PC-3 (cell line): ENCODE measurements around the gene GABPA. TPM values are rescaled to one million over a fixed set of nuclear protein-coding genes. Genes with fewer than 3 reads are reported as not detected.
A peak's percentile ranks its signal among the peaks of the same experiment; 100 is the strongest.
"Not testable (repeated sequence)": the region's sequence is repeated elsewhere in the genome, so short reads cannot be mapped to it uniquely, and the experiment has no call there.

Source experiments
- ATAC-seq: fragments of 200-7000 bp; cut with Tn5 transposase; 2 replicates; pipeline ENCODE4 v1.9.1; 2020; ENCODE audit warnings: mild to moderate bottlenecking, moderate library complexity
- BruUV-seq: library from RNA; stranded (reverse); fragments of 400-500 nt; replicated peaks from 2 replicates; lab custom pipeline; 2021; lab: Mats Ljungman, UMichigan
- CTCF ChIA-PET: fragments of 300-600 bp; sonication (Branson Sonifier 250); formaldehyde crosslinking; loops from one replicate; lab custom pipeline; 2022; ENCODE audit warnings: antibody characterized with exemption; lab: Charles Lee
- POLR2A ChIA-PET: fragments of 300-600 bp; sonication (Branson Sonifier 250); formaldehyde crosslinking; loops from one replicate; lab custom pipeline; 2022; ENCODE audit warnings: antibody characterized with exemption; ENCODE audit not compliant: unreplicated experiment; lab: Charles Lee
- DNase-seq: peaks from one replicate; pipeline ENCODE4 v3.0.0-alpha.2; 2015
- H2AFZ ChIP-seq: fragments of 300-600 bp; sonication (generic); 2 replicates; pipeline ENCODE4 v1.6.0; 2016; ENCODE audit warnings: antibody characterized with exemption, low read length
- H3F3A ChIP-seq: fragments of 300-600 bp; sonication (generic); one replicate; pipeline ENCODE4 v1.6.0; 2017; ENCODE audit warnings: antibody characterized with exemption, low read length, control low read depth, mild to moderate bottlenecking; ENCODE audit not compliant: unreplicated experiment
- H3K27ac ChIP-seq: fragments of 300-600 bp; sonication (generic); 2 replicates; pipeline ENCODE4 v1.5.1; 2016; ENCODE audit warnings: mild to moderate bottlenecking, low read length
- H3K27me3 ChIP-seq: fragments of 300-600 bp; sonication (generic); 2 replicates; pipeline ENCODE4 v1.6.1; 2016; ENCODE audit warnings: low read length, mixed read lengths
- H3K36me3 ChIP-seq: fragments of 300-600 bp; sonication (generic); 2 replicates; pipeline ENCODE4 v1.6.1; 2016; ENCODE audit warnings: low read depth, mixed run types, low read length, mixed read lengths
- H3K4me1 ChIP-seq: fragments of 300-600 bp; sonication (generic); 2 replicates; pipeline ENCODE4 v1.5.1; 2016; ENCODE audit warnings: low read length; ENCODE audit not compliant: insufficient read depth
- H3K4me2 ChIP-seq: fragments of 300-600 bp; sonication (generic); 2 replicates; pipeline ENCODE4 v1.6.0; 2016; ENCODE audit warnings: low read length
- H3K4me3 ChIP-seq: fragments of 300-600 bp; sonication (generic); 2 replicates; pipeline ENCODE4 v1.5.1; 2016; ENCODE audit warnings: mild to moderate bottlenecking, low read length, mixed read lengths
- H3K79me2 ChIP-seq: fragments of 300-600 bp; sonication (generic); 2 replicates; pipeline ENCODE4 v1.6.1; 2017; ENCODE audit warnings: low read length, mixed read lengths
- H3K9ac ChIP-seq: fragments of 300-600 bp; sonication (generic); 2 replicates; pipeline ENCODE4 v1.6.0; 2016; ENCODE audit warnings: mild to moderate bottlenecking, low read length
- H3K9me2 ChIP-seq: fragments of 300-600 bp; sonication (generic); replicated peaks from 2 replicates; pipeline ENCODE4 v1.6.1; 2016; ENCODE audit warnings: mixed run types, low read length, mixed read lengths
- H3K9me3 ChIP-seq: fragments of 300-600 bp; sonication (generic); 2 replicates; pipeline ENCODE4 v1.6.1; 2016; ENCODE audit warnings: low read length, mixed read lengths
- H4K20me1 ChIP-seq: fragments of 300-600 bp; sonication (generic); 2 replicates; pipeline ENCODE4 v1.6.1; 2016; ENCODE audit warnings: low read length, mixed read lengths
- EZH2 ChIP-seq: fragments of 300-600 bp; sonication (generic); IDR thresholded peaks from one replicate; pipeline ENCODE4 v1.6.1; 2017; ENCODE audit warnings: antibody characterized with exemption, mild to moderate bottlenecking, low read length; ENCODE audit not compliant: unreplicated experiment
- EZH2phosphoT487 ChIP-seq: fragments of 300-600 bp; sonication (generic); IDR thresholded peaks from 2 replicates; pipeline ENCODE4 v1.6.1; 2018; ENCODE audit warnings: mild to moderate bottlenecking, antibody characterized with exemption, low read length, borderline replicate concordance
- intact Hi-C: fragments of 100-400 bp; cut with micrococcal nuclease; formaldehyde crosslinking; loops from 2 replicates; pipeline ENCODE4 v1.9.0; 2023
- total RNA-seq: library from RNA; depleted of rRNA; stranded (reverse); fragments of >200 nt; gene quantifications from 2 replicates; pipeline ENCODE4 v1.2.3, GENCODE V29; 2014
- TF ChIP-seq, protein P1 (sequence below): fragments of 300-600 bp; sonication (generic); conservative IDR thresholded peaks from 2 replicates; pipeline ENCODE4 v1.5.1; 2017; ENCODE audit warnings: antibody characterized with exemption, low read depth, mild to moderate bottlenecking, low read length

The GABPA gene
- total RNA-seq, 1 experiment from 2014 or later = 19.0 TPM

DNA sequence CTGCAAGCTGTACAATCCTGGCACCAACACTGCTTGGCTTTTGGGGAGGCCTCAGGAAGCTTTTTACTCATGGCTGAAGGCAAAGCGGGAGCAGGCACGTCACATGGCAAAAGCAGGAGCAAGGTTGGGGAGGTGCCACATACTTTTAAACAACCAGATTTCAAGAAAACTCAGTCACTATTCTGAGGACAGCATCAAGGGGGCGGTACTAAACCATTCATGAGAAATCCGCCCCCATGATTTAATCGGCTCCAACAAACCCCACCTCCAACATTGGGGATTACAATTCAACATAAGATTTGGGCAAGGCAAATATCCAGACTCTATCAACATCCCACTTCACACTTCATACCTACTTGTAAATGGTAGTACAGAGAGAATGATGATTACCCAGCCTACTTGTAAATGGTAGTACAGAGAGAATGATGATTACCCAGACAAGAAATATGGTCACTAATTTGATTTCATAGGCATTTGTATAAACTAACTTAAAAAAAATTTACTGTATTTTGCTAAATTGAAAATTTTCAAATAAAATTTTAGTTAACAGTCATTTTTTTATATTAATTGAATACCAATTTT lies 25.0 kb upstream of the GABPA start:
- CTCF ChIA-PET = no interaction called here
- Histone ChIP-seq H3K27me3 (no peaks in the 10 kb centered on the region), H3K4me1 (no peaks in the 10 kb centered on the region), H3K27ac (no peak overlapping the region), H4K20me1 (no peaks in the 10 kb centered on the region), H3K4me3 (no peak overlapping the region), H3K36me3 (no peaks in the 10 kb centered on the region), H3K79me2 (no peaks in the 10 kb centered on the region), H2AFZ (no peak overlapping the region), H3K9ac (no peak overlapping the region), H3K4me2 (no peak overlapping the region), H3K9me3 (no peaks in the 10 kb centered on the region), H3F3A (no peaks in the 10 kb centered on the region), H3K9me2 (no peaks in the 10 kb centered on the region)
- POLR2A ChIA-PET = no interaction called here
- peak; percentile 20; the same call in 1 of the 2 replicates for ATAC-seq
- TF ChIP-seq EZH2phosphoT487 = no peak
- TF ChIP-seq, protein P1, sequence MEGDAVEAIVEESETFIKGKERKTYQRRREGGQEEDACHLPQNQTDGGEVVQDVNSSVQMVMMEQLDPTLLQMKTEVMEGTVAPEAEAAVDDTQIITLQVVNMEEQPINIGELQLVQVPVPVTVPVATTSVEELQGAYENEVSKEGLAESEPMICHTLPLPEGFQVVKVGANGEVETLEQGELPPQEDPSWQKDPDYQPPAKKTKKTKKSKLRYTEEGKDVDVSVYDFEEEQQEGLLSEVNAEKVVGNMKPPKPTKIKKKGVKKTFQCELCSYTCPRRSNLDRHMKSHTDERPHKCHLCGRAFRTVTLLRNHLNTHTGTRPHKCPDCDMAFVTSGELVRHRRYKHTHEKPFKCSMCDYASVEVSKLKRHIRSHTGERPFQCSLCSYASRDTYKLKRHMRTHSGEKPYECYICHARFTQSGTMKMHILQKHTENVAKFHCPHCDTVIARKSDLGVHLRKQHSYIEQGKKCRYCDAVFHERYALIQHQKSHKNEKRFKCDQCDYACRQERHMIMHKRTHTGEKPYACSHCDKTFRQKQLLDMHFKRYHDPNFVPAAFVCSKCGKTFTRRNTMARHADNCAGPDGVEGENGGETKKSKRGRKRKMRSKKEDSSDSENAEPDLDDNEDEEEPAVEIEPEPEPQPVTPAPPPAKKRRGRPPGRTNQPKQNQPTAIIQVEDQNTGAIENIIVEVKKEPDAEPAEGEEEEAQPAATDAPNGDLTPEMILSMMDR = no peak
- no peak for TF ChIP-seq EZH2
- no TSS peak for BruUV-seq
- intact Hi-C loops = no loop called here
- DNase-seq = no peak

DNA sequence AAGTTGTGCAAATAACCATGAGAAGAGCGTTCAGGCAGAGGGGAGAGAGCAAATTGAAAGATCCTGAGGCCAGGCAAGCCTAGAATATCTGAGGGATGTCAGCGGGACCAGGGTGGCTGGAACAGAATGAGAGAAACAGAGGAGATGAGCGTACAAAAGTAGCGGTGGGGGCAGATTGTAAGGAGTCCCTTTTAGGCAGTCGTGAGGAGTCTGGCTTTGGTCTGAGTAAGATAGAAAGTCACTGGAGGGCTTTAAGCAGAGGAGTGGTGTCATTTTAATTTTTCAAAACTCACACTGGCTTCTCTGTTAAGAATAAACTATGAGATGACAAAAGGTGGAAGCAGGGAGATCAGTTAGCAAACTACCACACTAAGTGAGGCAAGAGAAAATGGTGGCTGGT lies 24.2 kb upstream of the GABPA start:
- TF ChIP-seq, protein P1 = no peak
- no peak for TF ChIP-seq EZH2
- no peak for TF ChIP-seq EZH2phosphoT487
- H3K9me3 ChIP-seq = no peaks in the 10 kb centered on the region
- H3K9me2 ChIP-seq = no peaks in the 10 kb centered on the region
- H3K9ac ChIP-seq = no peak overlapping the region
- H3K36me3 ChIP-seq = no peaks in the 10 kb centered on the region
- BruUV-seq = no TSS peak
- H3K27me3 ChIP-seq = no peaks in the 10 kb centered on the region
- no peaks in the 10 kb centered on the region for H3F3A ChIP-seq
- DNase-seq (no peak), ATAC-seq (no peak)
- no peaks in the 10 kb centered on the region for H3K4me1 ChIP-seq
- no peak overlapping the region for H3K4me2 ChIP-seq
- no peak overlapping the region for H3K4me3 ChIP-seq
- no peaks in the 10 kb centered on the region for H4K20me1 ChIP-seq
- no peak overlapping the region for H3K27ac ChIP-seq
- ChIA-PET POLR2A (no interaction called here), CTCF (no interaction called here)
- intact Hi-C loops = no loop called here
- no peak overlapping the region for H2AFZ ChIP-seq
- no peaks in the 10 kb centered on the region for H3K79me2 ChIP-seq

DNA sequence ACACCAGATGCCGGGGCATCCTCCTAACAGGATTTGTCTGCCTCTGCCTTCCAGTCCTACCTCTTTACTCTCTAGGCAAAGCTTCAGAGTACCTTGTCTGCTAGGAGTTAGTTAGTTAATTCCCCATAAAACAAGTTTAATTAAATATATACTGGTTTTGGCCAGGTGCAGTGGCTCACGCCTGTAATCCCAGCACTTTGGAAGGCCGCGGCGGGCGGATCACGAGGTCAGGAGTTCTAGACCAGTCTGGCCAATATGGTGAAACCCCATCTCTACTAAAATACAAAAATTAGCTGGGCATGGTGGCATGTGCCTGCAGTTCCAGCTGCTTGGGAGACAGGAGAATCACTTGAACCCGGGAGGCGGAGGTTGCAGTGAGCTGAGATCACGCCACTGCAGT lies 20.7 kb upstream of the GABPA start:
- CTCF ChIA-PET = not testable (repeated sequence)

More for the DNA sequence above, 20.7 kb upstream of the GABPA start:
- BruUV-seq, H2AFZ ChIP-seq, H3K27ac ChIP-seq, H3K9me3 ChIP-seq, H3K4me2 ChIP-seq, POLR2A ChIA-PET, H3K9ac ChIP-seq, H3K4me3 ChIP-seq, H3K27me3 ChIP-seq, H3K4me1 ChIP-seq, H4K20me1 ChIP-seq, ATAC-seq, H3K79me2 ChIP-seq, DNase-seq, H3K36me3 ChIP-seq, intact Hi-C loops, H3F3A ChIP-seq, H3K9me2 ChIP-seq: not testable (repeated sequence)
